H54 (cell line): ENCODE results near the gene ADISSP.

Source experiments
- DNase-seq: peaks from one replicate; pipeline ENCODE4 v3.0.0; 2011; ENCODE audit warnings: low spot score, mixed read lengths; ENCODE audit not compliant: insufficient read length
- FAIRE-seq: peaks from 3 replicates; lab custom pipeline; 2011; peaks lifted over from hg19 to GRCh38; lab: Jason Lieb, UNC
- POLR2A ChIP-seq: IDR thresholded peaks from 2 replicates; pipeline ENCODE4 v1.6.1; 2011; ENCODE audit warnings: low read depth, mild to moderate bottlenecking, low read length

Gene ADISSP

DNA sequence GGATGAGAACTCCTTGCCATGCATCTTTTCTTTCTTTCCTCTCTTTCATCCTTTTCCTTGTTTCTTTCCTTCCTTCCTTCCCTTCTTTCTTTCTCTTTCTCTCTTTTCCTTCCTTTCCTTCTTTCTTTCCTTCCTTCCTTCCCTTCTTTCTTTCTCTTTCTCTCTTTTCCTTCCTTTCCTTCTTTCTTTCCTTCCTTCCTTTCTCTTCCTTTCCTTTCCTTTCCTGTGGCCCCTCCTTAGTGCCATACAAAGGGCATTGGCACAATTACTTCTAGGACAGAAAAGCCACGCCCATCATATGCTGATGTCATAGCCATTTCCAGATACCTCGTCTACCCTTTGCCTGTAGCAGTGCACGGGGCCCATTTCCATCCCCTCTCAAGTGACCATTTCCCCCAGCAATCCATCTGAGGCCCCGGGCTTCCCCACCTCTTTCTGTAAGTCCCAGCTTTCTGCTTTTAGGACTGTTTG is 21.2 kb upstream of the ADISSP start:
- FAIRE-seq = no peak
- no peak for DNase-seq
- TF ChIP-seq POLR2A = no peak

DNA sequence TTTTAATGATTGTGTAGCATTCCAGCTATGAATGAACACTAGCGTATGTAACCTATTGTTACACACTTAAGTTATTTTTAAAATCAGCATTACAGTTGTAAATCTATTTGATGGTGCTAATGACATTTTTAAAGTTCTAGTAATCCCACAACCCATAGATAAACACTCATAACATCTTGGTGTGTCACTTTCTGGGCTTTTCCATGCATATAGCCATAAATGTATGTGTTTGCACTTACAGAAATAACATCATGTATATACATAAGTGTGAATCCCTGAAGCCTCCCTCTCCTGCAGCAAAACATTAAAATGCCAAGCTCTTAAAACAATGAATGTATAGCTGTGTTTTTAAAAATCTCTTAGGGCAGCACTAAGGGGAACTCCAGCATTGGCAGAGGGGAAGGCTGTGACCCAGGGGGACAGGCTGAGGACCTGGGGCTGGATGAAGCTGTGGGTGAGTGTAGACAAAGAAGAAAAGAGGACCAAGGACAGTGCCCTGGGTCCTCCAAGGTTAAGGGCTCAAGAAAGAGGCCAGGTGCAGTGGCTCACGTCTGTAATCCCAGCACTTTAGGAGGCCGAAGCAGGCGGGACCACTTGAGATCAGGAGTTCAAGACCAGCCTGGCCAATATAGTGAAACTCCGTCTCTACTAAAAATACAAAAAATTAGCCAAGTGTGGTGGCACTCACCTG is 19.9 kb upstream of the ADISSP start:
- no peak for FAIRE-seq

DNA sequence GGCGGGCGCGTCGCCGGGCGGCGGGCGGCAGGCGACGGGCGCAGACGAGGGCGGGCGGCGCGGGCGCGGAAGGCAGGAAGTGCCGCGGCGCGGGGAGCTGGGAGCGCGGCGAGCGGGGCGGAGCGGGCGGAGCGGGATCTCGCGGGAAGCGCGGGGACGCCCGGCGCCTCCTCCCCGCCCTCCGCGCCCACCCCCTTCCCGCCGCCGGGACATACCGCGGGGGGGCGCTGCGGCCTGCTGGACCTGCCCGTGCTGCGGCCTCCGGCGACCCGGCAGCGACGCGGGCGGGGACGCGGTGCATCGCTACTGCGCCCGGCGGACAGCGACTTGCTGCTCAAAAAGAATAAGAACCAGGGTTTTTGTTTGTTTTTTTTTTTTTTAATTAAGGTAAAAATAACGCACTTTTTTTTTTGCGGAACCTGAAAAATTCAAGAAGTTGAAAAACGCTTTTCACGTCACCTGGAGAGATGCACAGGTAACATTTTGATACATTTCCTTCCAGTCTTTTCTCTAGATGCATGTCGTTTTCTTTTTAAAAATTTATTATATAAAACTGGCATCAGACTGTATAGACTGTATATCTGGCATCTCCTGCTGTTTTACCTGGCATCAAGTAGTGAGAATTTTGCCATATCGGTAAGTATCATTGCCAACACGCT is 19.2 kb upstream of the ADISSP start, which contains the start of gene CENPB:
Gene CENPB, minus strand, starts transcription at position 76 of the 659 bp plus-strand sequence. CDS start 257 bp downstream, outside the sequence.
- no peak for FAIRE-seq
- DNase-seq = peak; percentile 93
- TF ChIP-seq POLR2A = peak; percentile 77

More for the DNA sequence above, 19.9 kb upstream of the ADISSP start:
- no peak for TF ChIP-seq POLR2A
- no peak for DNase-seq

DNA sequence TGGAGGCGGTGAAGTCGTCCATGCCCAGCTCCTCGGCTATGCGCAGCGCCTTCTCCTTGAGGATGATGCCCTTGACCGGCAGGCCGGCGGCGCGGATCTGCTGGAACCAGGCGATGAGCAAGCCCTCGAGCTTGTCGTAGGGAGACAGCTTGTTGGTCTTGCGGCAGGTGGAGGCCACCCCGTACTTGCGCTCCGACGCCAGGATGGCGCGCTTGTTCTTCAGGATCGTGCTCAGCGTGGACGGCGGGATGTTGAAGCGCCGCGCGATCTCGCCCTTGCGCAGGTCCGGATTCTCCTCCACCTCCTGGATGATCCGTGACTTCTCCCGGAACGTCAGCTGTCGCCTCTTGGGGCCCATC is 18.6 kb upstream of the ADISSP start:
- no peak for TF ChIP-seq POLR2A
- DNase-seq = no peak
- FAIRE-seq = no peak

DNA sequence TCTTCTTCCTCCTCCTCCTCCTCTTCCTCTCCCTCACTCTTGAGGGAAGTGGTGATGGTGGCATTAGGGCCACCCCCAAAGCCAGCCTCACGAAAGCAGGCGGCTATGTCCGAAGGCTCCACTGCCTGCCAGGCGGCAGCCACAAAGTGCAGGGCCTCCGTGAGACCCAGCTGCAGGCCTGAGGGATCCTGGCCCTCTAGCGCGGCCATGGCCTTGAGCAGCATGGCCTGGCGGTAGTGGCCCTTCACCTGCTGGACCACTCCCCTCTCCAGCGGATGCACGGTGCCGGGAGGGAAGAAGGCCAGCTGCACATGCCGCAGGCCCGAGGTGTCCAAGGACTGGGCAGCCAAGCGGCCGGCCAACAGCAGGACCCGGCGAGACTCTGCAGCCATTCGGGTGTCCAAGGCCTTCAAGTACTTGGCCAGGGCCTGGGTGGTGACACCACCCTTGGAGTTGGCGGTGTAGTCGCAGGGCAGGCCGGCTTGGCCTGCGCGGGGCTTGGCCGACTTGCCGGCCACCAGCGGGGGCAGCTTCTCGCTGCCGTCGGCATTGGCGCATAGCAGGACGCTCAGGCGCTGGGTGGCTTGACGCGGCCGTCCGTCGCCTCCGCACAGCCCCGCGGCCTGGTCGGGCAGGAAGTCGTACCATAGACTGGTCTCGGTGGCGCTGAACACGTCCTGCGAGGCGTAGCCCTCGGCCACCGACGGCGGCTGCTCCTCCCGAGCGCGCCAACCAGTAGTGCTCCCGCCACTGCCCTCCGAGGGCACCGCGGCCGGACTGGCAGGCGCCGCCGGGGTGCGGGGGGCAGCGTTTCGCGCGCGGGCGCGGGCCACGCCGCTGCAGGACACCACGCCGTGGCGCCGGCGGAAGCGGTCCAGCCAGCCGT is 17.9 kb upstream of the ADISSP start:
- no peak for TF ChIP-seq POLR2A
- FAIRE-seq = no peak
- no peak for DNase-seq

DNA sequence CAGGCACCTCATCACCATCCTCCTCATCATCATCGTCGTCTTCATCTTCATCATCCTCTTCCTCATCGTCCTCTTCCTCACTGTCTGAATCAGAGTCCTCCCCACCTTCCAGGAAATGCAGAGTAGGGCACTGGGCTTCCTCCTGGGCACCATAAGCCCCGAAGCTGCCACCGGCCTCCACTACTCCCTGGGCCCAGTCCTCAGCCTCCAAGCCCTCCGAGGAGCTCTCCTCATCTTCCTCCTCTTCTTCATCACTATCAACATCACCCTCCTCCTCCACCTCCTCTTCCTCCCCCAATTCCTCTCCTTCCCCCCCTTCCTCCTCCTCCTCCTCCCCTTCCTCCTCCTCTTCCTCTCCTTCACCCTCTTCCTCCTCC is 17.3 kb upstream of the ADISSP start:
- FAIRE-seq = no peak
- no peak for DNase-seq
- no peak for TF ChIP-seq POLR2A

DNA sequence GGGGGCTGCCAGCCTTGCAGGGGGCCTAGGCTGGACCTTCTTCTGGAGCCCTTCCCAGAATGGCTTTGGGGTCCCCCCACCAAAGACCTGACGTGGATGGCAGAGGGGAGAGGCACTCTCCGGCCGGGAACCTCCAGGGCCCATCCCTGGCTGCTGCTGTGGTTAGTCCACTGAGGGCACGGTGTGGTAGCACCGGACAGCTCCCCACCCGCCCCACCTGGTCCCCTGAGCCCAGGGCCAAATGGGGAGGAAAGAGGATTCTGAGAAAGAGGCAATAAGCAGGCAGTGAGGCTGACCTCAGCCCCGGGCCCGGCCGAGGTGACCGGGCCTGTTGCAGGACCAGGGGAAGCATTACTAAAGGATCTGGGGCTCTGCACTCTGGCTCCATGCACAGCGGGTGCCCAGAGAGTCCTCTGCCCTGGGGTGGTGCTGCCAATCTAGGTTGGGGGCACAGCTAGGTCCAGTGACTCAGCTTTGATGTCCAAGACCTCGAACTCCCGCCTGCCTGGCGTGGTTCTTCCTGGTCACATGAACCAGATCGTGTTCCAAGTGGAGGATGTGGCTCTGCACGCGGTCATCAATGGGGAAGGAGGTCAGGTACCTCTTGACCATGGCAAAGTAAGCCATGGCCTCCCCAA is 16.8 kb upstream of the ADISSP start:
- no peak for DNase-seq
- FAIRE-seq = no peak
- TF ChIP-seq POLR2A = no peak

DNA sequence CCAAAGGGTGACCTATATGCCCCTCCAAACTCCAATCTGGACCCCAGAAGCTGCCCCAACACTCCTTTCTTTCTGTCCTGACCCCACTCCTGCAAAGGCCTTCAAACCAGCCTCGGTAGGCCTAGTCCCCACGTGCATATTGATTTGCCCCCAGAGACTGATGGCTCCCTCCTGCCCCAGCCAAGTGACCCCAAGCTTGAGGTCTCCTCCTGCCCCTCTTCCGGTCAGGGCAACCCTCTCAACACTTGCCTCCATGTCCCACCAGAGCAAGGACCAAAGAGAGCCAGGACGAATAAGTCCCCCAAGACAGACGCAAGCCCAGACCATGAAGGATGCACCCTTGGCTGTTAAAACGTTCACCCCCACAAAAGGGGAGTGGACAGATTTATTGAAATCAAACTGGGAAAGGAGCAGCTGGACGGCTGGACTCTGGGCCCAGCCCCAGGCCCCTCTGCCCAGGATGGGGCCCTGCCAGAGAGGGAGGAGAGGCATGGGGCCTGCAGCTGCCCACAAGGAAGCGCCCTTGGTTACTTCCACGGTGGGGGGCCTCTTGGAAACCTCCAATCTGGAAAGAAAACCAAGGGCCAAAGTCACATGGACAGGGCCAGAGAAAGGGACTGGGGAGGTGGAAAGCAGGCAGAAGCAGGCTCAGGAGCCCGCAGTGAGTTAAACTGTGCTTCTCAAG is 16.1 kb upstream of the ADISSP start:
- TF ChIP-seq POLR2A = no peak
- no peak for DNase-seq
- FAIRE-seq = no peak

DNA sequence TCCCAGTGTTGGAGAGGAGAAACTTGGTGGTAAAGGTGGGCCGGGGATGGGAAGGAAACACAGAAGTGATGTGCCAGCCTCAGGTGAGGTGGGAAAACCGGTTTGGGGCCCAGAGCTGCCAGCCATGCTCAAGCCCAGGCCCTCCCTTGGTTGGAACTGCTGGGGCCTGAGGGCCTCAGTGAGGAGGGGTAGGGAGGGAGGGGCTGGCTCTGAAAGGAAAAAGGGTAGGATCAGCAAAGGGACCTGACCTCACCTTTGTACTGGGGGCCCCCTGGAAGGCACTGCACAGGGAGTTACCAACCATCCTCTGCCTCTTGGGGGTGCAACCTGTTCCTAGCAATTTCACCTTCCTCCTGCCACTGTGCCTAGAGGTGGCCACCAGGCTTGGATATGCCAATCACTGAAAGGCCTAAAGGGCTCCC is 15.5 kb upstream of the ADISSP start:
- DNase-seq = no peak
- TF ChIP-seq POLR2A = no peak
- no peak for FAIRE-seq

DNA sequence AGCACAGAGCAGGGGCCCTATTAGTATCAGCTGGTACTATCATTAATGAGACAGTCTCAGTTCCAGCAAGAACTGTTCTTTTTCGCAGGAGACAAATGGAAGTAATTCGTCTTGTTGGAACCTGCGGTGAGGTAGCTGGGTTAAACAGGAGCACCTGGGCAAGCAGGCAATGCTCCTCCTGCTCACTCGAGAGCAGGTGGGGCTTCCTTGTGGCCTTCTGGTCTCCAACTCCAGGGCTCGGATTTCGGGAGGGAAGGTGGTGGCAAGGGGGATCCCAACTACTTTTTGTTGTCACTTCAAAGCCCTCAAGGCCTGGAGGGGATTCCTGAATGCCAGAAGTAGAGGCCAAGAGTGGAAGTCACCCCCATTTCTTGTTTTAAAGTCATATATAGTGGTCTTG is 15.0 kb upstream of the ADISSP start:
- no peak for TF ChIP-seq POLR2A
- DNase-seq (no peak), FAIRE-seq (no peak)

DNA sequence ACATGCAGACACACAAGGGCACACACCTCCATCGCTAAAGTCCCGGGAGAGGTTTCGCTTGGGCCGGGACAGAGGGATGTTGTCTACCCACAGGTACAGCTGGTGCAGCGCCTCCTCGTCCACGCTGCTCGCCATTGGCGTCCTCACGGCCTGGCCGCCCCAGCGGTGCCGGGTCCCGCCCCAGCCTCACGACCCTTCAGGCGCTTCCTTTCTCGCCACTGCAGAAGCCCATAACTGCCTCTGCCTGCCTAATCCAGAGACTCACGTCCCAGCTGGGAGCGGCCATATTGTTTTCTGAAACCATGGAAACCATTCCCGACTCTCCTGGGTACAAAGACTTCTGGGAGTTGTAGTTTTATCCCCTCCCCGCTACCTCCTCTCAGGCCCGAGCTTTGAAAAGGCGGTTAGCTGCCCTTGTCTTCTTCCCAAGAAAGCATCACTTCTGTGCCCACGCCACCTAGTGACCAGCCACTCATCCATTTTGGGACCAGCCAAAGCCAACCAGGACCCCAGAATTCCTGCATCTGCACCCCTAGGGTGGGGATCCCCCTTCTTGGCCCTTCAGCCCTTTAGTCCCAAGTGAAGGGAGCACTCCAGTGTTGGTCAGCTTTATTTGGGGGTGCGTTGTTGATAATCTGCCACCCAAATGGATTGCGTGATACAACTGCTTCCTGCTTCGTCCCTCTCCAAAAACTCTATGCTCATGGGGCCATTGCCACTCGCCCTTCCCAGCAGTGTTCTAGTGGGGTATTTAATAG is 13.8 kb upstream of the ADISSP start, which contains the start of gene SPEF1:
Gene SPEF1, minus strand, starts transcription at position 296 of the 758 bp plus-strand sequence. Its CDS starts 161 bp downstream, at position 135.
- TF ChIP-seq POLR2A = no peak
- FAIRE-seq (peak; percentile 6), DNase-seq (peak; percentile 100)

DNA sequence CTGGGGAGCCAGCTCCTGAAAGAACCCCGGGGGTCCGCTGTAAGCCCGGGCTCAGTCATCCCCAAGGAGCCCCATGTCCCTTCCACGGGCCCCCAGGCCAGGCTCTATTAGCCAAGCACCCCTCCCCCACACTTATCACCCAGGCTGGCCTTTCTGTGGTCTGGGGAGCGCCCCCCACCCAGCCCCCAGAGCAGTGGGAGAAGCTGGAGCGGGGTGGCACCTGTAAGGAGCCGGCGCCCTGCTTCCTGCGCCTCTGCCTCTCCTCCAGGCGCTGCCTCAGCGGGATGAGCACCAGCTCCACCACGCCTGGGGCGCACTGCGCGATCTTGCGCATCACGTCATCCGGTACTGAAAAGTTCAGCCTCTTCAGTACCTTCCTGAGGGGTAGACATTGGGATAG is 11.4 kb upstream of the ADISSP start:
- no peak for FAIRE-seq
- no peak for DNase-seq
- TF ChIP-seq POLR2A = no peak
